Measurements from ENCODE around the gene AKAP5. TPM values are rescaled to one million over a fixed set of nuclear protein-coding genes. Genes with fewer than 3 reads are reported as not detected.

AKAP5 gene
- total and polyA plus RNA-seq, 9 of the 15 experiments (the other 6 are each of a cell fraction or from before 2014, with no cell fraction given) = 0.06 to 0.94 (median 0.34) TPM

GRCh38 chr14:64503434-64504309 is 38.4 kb downstream of the AKAP5 start, which contains the start of gene ZBTB25 (continued):
- TF ChIP-seq THAP12 (CRISPR knock-in tag; IDR thresholded peaks at IDR 0.05) = no peak
- TF ChIP-seq RHOXF2B (CRISPR knock-in tag; conservative IDR thresholded peaks at IDR 0.05) = no peak
- no peak for TF ChIP-seq ZNF232 (CRISPR knock-in tag; IDR thresholded peaks at IDR 0.05)
- no peak for TF ChIP-seq CHD4 (IDR thresholded peaks at IDR 0.05; ENCODE audit: insufficient read depth, insufficient replicate concordance, low read depth, low read length, poor library complexity, severe bottlenecking)
- TF ChIP-seq SNRNP70 (optimal IDR thresholded peaks at IDR 0.05; ENCODE audit: low read depth, low read length) = no peak
- peak; percentile 69 for TF ChIP-seq ZFX (CRISPR knock-in tag; IDR thresholded peaks at IDR 0.05)
- TF ChIP-seq ELF4 (CRISPR knock-in tag; IDR thresholded peaks at IDR 0.05) = 0 out of 2 replicates have a peak, but pooled peaks have one; percentile 13
- TF ChIP-seq MYNN (IDR thresholded peaks at IDR 0.05) = no peak
- no peak for TF ChIP-seq MYNN (CRISPR knock-in tag; IDR thresholded peaks at IDR 0.05)
- TF ChIP-seq ZBTB26 (CRISPR knock-in tag; IDR thresholded peaks at IDR 0.05) = no peak
- TF ChIP-seq NR4A1 (CRISPR knock-in tag; IDR thresholded peaks at IDR 0.05) = no peak
- no peak for TF ChIP-seq NR4A1 (tag; IDR thresholded peaks at IDR 0.05)
- no peak for TF ChIP-seq ZNF583 (CRISPR knock-in tag; IDR thresholded peaks at IDR 0.05)
- peak; percentile 78 for TF ChIP-seq VEZF1 (CRISPR knock-in tag; IDR thresholded peaks at IDR 0.05)
- TF ChIP-seq MTA3 (IDR thresholded peaks at IDR 0.05; ENCODE audit: borderline replicate concordance) = 0 out of 2 replicates have a peak, but pooled peaks have one; percentile 19
- TF ChIP-seq PTBP1 (IDR thresholded peaks at IDR 0.05; ENCODE audit: low read depth, low read length) = no peak
- TF ChIP-seq ZNF77 (CRISPR knock-in tag; IDR thresholded peaks at IDR 0.05) = no peak
- TF ChIP-seq E4F1 (CRISPR knock-in tag; IDR thresholded peaks at IDR 0.05; ENCODE audit: borderline replicate concordance) = no peak
- TF ChIP-seq ZNF586 (CRISPR knock-in tag; conservative IDR thresholded peaks at IDR 0.05) = no peak
- TF ChIP-seq L3MBTL2 (IDR thresholded peaks at IDR 0.05) = peak; percentile 62; the same call in 1 of the 2 replicates
- TF ChIP-seq ETV6 (IDR thresholded peaks at IDR 0.05; ENCODE audit: borderline replicate concordance in 1 of 2, low read depth in 2 of 2, low read length in 1 of 2) = no peak
- TF ChIP-seq ETV6 (CRISPR knock-in tag; IDR thresholded peaks at IDR 0.05; ENCODE audit: borderline replicate concordance) = no peak

Data from K562 (cell line).